Measurements from ENCODE around the gene DUSP11. TPM values are rescaled to one million over a fixed set of nuclear protein-coding genes. Genes with fewer than 3 reads are reported as not detected.
"Not testable (repeated sequence)": the region's sequence is repeated elsewhere in the genome, so short reads cannot be mapped to it uniquely, and the experiment has no call there.

DUSP11 gene
- 10 to 100 TPM; 30.4 to 36.9 (median 35.2) TPM for polyA plus RNA-seq (ENCODE audit: insufficient read length in 4 of 4)

GRCh38 chr2:73779467-73780236, at the start of gene DUSP11:
TSS of gene DUSP11 (minus strand) at chr2:73780103. CDS start at chr2:73779974, 129 bp downstream.
- peak; percentile 81 to 94 (median 83) for DNase-seq (ENCODE audit: low read depth in 4 of 4, low spot score in 2 of 4)

GRCh38 chr2:73828818-73829570, 49.1 kb upstream of the DUSP11 start, which contains the start of gene STAMBP:
TSS of gene STAMBP (plus strand) at chr2:73828961. CDS start at chr2:73830857, 1,896 bp downstream.
- DNase-seq (ENCODE audit: low read depth in 4 of 4, low spot score in 2 of 4), result peak; percentile 90 to 99 (median 94)

DNA sequence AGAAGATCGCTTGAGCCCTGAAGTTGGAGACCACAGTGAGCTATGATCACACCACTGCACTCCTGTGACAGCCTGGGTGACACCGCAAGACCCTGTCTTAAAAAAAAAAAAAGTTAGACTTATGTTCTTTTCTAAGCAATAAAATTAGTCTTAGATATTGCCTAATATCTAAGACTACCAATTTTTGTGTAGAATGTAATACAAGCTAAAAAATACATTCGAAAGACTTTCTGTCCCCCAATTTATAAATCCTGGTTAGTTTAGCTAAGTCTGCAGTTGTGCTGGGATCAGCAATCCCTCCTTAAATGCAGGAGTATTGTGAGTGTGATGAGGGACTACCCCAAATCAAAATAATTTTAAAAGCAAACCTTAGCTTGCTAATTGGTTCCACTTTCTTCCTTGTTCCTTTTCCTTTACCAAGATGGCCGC, 48.5 kb upstream of the DUSP11 start:
- DNase-seq (ENCODE audit: low read depth in 4 of 4, low spot score in 2 of 4), result no peak

DNA sequence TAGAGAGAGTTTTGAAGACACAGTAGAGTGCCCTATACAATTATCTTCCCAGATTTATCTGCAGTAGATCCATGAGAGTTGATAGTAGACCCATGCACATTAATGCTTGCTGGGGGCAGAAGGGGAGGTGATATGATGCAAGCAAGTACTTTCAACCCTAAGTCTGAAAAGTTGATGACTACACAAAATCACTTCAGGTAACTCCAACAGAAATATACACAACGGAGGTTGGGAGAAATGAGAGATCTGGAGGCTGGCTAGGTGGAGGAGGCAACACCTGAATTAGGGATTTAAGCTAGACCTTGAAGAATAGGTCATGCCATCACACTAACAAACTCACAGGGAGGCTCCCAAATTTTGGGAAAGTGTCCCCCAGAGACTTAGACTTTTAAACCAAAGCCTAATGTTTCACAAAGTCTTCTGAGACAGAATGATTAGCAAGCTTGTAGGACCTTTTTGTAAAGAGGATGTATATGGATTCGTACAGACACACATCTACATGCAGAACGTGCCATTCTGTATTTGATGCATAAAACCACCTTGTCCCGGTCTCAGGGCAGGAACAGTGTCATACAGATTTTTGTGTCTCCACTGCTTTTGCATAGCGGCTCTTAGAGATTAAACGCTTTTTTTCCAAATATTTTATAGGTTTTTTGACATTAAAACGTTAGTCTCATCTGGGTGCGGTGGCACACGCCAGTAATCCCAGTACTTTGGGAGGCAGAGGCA, 47.9 kb upstream of the DUSP11 start:
- DNase-seq (ENCODE audit: low read depth in 4 of 4, low spot score in 2 of 4), result no peak

- no peak for DNase-seq (ENCODE audit: low read depth in 4 of 4, low spot score in 2 of 4)
Observed at GRCh38 chr2:73827018-73827417, 47.1 kb upstream of the DUSP11 start.

GRCh38 chr2:73825408-73825807, 45.5 kb upstream of the DUSP11 start:
- no peak for DNase-seq (ENCODE audit: low read depth in 4 of 4, low spot score in 2 of 4)

DNA sequence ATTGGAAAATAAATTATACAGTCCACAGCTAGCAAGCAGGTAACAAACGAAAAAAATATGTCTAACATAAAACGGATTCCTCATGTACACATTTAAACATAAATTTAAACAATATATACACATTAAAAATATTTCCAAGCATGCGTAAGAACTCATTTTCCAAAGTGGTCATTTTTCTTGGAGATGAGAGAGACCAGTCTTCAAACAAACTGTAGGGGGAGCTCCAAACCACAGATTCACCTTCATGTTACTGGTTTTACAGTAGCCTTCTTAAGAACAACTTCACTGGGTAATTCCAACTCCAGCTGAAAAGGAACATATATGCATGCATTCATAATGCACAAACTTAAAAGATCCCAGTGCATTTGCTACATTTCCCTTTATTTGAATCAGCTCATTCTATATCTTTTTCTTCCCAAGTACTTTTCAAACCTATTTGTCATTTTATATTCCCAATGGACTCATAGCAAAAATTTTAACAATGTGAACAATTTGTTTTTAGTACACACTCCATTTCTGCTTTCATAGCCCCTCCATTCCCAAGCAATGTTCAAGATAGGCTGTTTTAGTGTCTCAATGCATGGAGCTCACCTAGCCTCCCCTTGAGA, 44.1 kb upstream of the DUSP11 start:
- DNase-seq (ENCODE audit: low read depth in 4 of 4, low spot score in 2 of 4), result peak in 3 of 4 donors; percentile 26 to 72 (median 61)

- DNase-seq (ENCODE audit: low read depth in 4 of 4, low spot score in 2 of 4), result no peak
Observed at GRCh38 chr2:73823416-73823815, 43.5 kb upstream of the DUSP11 start.

DNA sequence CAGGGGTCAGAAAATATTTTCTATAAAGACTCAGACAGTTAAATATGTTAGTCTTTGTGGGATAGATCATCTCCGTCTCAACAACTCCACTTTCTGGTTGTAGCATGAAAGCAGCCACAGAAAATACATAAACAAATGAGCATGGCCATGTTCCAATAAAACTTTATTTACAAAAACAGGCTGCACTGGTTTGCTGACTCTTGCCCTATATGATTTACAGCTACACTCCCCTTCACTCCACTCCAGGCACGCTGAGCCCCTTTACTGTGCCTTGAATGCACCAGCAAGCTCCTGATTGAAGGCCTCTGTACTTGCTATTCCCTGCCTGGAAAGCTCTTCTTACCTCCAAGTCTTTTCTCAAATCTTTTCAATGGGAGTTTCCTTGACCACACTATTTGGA, 43.1 kb upstream of the DUSP11 start:
- DNase-seq (ENCODE audit: low read depth in 4 of 4, low spot score in 2 of 4), result no peak

DNA sequence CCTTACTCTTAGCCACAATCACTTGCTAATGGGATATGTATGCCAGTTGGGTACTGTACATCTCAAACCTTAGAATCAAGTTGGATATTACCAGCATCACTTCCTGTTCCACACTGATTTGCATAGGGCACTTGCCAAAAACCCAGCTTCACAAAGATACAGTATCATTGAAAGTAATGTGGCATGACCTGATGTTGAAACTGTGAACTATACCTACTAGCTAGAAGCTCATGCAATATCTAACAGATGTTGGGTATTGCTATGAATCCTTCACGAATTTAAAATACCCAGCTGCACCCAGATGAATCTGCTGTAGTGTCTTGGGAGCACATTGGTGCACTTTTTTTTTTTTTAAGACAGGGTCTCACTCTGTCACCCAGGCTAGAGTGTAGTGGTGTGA, 42.4 kb upstream of the DUSP11 start:
- DNase-seq (ENCODE audit: low read depth in 4 of 4, low spot score in 2 of 4), result no peak

GRCh38 chr2:73821669-73822068, 41.8 kb upstream of the DUSP11 start:
- DNase-seq (ENCODE audit: low read depth in 4 of 4, low spot score in 2 of 4), result no peak

DNA sequence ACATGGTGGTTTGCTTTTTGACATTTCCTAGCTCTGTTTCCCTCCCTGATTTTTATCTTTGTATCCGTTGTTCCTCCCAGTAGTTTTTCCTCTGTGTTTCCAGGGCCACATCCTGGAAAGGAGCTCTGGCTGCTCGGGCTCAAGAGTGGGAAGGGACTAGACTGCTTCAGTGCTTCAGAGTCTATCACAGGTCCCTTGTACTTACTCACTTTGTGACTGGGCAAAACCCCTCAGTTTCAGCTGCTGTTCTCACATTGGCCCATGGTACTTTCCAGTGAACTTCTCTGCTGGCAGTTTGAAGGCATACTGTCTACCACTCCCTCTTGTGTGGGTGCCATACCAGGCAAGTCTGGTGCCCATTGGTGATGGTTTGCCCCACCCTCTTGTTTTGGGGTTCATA, 41.3 kb upstream of the DUSP11 start:
- DNase-seq (ENCODE audit: low read depth in 4 of 4, low spot score in 2 of 4), result no peak

DNA sequence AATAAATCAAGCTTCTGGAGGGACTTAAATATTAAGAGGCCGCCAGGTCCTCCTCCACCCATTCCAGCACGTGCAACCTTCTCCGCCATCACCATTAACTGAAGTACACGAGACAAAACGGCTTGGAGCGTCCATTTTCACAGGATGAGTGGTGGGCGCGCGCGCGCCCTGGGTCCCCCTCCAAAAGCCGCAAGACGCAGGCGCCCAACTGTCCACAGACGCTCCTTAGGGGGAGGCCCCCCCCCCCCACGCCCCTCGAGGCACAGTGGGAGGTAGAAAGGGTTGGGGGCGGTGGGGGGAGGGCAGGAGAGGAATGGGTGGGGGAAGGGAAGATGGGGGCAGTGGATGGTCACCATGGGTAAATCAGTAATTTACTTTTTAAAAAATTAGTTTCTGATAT, 38.4 kb upstream of the DUSP11 start:
- no peak for DNase-seq (ENCODE audit: low read depth in 4 of 4, low spot score in 2 of 4)

DNA sequence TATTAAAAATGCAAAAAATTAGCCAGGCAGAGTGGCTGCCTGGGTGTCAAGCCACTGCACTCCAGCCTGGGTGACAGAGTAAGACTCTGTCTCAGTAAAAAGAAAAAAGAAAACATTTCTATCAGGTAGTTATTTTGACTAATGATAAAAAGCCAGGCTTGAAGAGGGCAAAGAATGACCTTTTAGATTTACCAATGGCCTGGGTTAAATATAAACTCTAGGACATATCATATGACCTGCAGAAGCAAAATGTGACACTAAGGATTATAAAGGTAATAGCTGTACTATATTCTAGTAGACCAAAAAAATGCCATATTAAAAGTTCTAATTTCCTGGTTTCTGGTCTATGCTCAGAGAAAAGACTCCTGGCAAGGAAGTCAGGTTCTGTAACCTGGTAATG, 32.7 kb upstream of the DUSP11 start:
- DNase-seq (ENCODE audit: low read depth in 4 of 4, low spot score in 2 of 4), result no peak

DNA sequence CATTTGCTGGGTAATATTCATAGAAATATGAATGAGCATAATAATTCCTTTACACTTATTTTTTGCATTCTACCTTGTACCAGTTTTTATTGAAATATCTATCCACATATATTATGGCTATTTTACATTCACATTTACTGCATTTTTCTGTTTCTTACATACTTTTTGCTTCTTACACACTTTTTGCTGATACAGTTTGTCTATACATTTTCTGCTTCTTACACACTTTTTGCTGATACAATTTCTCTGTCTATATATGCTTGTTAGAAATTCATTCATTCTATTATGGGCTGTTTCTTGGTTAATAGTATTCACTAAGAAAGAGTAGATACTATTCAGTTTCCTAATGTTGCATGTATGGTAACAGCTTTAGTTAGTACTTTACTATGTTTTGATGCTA, 32.0 kb upstream of the DUSP11 start:
- no peak for DNase-seq (ENCODE audit: low read depth in 4 of 4, low spot score in 2 of 4)

DNA sequence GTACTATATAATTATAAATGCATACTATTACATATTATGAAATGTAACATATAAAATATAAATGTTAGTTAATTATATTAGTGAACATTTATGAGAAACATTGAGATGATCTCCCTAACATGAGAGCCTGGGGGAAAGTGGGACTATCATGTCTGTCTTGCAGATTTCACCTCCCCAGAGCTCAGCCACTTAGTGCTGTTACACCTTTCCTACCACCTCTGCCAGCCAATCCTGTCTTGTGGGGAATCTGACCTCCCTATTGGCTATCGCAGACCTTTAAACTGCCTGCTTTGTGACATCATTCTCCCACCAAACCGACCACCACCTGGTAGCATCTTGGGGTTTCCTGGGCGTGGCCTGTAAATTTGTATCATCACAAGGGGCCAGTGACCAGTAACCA, 4.0 kb upstream of the DUSP11 start, which contains the start of gene C2orf78:
C2orf78 (plus strand) TSS at position 301 of the 400 bp plus-strand sequence. CDS start 127 bp downstream, outside the sequence.
- DNase-seq (ENCODE audit: low read depth in 4 of 4, low spot score in 2 of 4), result not testable (repeated sequence)

DNA sequence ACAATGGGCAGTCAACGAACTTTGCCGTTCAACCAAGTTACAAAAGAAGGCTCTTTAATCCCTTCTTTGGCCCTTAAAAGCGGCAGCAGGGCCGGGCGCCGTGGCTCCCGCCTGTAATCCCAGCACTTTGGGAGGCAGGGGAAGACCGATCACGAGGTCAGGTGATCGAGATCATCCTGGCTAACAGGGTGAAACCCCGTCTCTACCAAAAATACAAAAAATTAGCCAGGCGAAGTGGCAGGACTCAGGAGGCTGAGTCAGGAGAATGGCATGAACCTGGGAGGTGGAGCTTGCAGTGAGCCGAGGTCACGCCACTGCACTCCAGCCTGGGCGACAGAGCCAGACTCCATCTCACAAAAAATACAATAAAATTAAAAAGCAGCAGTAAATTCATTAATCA, 3.5 kb upstream of the DUSP11 start:
- DNase-seq (ENCODE audit: low read depth in 4 of 4, low spot score in 2 of 4), result not testable (repeated sequence)

GRCh38 chr2:73780237-73780582, 307 bp upstream of the DUSP11 start:
- DNase-seq (ENCODE audit: low read depth in 4 of 4, low spot score in 2 of 4), result no peak

- not testable (repeated sequence) for DNase-seq (ENCODE audit: low read depth in 4 of 4, low spot score in 2 of 4)
Observed at GRCh38 chr2:73778867-73779466, 936 bp downstream of the DUSP11 start.

DNA sequence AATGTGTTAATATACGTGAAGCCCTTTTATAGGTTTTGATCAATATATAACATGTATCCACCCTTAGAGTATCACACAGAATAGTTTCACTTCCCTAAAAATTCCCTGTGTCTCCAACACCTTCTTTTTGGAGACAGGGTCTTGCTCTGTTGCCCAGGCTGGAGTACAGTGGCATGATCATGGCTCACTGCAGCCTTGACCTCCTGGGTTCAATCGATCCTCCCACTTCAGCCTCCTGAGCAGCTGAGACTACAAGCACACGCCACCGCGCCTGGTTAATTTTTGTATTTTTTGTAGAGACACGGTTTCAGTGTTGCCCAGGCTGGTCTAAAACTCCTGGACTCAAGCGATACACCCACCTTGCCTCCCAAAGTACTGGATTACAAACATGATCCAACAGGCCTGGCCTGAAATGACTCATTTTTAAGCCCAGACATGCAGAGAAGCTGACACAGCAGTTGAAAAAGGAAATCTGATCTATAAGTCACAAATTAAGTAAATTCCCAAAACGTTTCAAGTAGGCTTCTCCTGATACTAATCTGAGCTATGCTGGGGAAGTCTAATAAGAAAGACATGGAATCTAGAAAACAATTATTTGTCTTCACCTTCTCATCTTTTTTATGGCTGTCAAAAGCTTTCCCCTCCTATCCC, 2.9 kb downstream of the DUSP11 start:
- DNase-seq (ENCODE audit: low read depth in 4 of 4, low spot score in 2 of 4), result no peak
